Stimulated activated CD8-positive, alpha-beta memory T cell treated with anti-CD3 and anti-CD28 coated beads, Interleukin-4, amount 100 ng/mL, for 1 hour (primary cell): ENCODE measurements around the gene RNF212.

Source experiments
- DNase-seq, 2 donors: peaks; one replicate each; pipeline ENCODE4 v3.0.0-alpha.2; 2020; ENCODE audit warnings: low read depth in 2 of 2, low spot score in 1 of 2

Gene RNF212

DNA sequence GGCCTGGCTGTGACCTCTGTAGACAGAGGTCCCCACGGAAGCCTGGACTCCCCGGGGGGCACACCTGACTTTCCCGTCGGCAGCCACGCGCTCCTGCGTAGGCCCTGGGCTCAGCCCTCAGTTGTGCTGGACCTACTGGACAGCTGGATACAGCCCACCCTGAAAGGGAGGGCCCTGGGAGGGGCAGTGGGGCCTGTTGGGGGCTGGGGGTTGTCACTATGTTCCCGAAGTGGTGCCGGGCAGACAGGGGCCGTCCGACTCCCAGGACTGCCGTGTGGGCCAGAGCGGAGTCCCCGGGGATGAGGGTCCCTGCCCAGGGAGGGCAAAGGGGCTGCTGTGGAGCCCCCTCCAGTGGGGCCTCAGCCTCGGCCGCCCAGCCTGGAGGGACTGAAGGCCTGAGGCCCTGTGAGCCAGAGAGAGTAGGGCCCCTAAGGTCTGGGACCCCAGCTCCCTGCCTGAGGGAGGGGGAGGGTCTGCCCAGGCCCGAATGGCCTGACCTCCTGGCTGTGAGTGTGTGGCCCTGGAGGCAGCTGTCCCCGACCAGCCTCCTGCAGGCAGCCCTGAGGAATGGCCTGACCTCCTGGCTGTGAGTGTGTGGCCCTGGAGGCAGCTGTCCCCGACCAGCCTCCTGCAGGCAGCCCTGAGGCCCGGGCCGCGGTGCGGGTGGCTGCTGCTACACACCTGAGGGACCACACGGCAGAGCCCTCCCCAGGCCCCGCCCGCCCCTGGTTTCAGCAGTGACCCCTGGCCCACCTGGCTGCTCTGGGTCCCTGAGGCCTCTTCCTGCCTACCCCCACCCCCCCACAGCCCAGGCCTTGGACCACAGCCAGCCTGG lies 76.2 kb downstream of the RNF212 start:
- no peak for DNase-seq

- DNase-seq = no peak
Measured at GRCh38 chr4:1036095-1036494, 77.3 kb downstream of the RNF212 start.

- DNase-seq = no peak
Measured at GRCh38 chr4:1035510-1035909, 77.9 kb downstream of the RNF212 start.

- DNase-seq = no peak
Measured at GRCh38 chr4:1033840-1034551, 79.4 kb downstream of the RNF212 start.

DNA sequence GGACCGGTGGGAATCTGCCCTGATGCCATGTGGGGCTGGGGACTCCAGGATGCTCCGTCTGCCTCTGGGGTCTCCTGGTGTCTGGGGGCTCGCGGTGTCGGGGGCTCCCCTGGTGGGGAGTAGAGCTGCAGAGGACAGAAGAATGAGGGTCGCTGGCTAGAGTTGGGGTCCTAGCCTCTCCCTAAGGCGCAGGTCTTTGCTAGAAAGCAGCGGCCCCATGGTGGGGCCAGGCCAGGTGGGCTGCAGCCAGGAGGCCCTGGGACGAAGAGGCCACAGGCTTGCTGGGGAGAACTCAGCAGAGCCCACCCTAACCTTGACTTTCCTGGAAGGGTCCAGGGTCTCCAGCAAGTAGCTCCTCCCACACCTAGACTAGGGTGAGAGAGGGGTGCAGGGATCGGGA lies 80.5 kb downstream of the RNF212 start:
- DNase-seq = no peak

DNA sequence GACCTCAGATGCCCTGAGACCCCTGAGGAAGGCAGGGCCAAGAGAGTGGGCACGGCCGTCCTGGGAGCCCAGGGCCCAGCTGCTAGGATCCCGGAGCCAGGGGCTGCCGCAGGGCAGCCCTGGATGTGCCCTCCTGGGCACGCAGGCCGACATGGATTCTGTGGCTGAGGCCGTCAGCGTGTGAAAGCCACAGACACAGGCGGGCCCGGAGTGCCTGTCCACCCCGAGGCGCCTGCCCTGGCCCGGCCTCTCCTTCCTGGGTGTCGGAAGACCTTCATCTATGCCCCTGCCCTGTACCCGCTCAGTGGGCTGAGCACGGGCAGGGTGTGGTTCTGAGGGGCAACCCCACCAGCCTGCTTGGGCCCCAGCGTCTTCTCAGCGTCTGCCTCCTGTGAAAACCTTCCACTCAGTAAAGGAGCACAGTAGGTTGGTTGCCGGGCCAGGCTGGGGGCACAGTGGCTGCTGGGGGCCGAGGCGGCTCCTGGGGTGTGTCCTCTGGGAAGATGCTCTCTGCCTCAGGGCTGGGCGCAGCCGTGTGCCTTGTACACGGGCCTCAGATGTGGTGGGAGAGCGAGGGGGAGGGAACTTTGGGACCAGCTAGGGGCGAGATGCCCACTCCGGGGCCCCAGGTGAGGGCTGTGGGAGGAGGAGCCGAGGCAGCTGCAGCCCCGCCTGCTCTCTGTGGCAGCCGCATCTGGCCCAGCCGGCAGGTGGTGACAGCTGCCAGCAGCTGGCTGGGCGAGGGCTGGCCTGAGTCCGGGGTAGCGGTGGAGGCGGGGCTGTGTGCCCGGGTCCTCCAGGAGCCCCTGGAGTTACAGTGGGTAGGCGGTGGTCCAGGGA lies 81.2 kb downstream of the RNF212 start:
- DNase-seq = no peak

DNA sequence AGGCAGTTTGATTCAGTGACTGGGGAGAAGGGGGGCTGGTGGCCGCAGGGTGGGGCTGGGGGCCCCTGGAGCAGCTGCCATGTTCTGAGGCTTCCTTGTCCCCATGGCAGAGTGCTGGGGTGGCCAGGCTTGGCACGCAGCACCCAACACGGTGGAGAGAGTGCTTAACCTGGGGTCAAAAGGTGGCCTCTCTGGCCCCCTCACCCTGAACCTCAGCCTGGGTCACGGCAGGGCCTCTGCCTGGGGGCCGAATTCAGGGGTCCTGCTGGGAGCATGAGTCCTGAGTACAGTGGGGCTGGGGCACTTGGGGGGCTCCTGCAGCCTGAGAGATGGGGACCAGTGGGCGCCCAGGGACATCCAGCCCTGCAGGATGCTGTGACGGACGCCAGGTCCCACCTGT lies 82.0 kb downstream of the RNF212 start:
- DNase-seq = no peak

- DNase-seq = no peak
Measured at GRCh38 chr4:1030559-1030958, 82.8 kb downstream of the RNF212 start.

GRCh38 chr4:1030031-1030430 lies 83.3 kb downstream of the RNF212 start:
- DNase-seq = no peak

DNA sequence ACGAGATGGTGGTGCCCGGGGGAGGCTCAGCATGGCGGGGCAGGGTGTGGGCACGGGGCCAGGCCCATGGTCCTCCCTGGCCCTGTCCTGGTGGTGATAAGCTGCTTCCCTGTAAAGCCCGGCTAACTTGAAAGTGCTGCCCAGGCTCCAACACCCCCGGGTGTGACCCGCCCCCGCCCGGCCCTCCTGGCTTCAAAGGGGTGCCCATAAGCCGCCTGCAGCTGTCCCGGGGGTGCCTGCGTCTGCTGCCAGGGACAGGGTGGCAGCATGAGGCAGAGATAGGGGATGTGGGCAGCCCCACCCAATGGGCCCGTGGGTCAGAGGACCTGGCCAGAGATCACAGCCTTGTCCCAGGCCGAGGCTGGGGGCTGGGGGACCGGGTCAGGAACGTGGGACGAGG lies 83.8 kb downstream of the RNF212 start:
- no peak for DNase-seq

DNA sequence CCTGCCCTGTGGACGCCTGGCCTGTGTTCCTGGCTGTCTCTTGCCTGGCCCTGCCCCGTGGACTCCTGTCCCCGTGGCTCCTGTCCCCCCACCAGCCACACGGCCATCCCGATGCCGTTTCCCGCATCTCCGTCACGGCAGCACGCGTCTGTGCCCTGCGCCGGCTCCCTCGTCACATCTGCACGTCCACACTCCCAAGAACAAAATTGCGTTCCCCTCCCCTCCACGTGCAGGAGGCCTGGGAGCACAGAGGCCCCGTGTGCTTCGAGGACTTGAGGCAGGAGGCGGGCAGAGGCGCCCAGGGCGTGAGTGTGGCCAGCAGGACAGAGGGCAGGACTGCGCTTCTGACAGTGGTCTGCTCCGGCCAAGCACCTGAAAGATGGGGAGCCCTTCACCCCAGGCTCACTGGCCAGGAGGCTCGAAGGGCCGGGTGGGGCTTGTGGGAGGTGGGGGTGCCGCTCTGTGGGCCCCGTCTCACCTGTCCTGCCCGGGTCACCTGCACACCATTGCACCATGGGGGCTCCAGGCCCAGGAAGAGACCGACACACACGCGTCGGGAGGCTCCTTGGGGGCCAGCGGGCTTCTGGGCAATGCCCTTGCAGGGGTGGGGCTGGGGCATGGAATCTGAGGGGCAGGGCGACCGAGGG lies 84.7 kb downstream of the RNF212 start:
- no peak for DNase-seq

DNA sequence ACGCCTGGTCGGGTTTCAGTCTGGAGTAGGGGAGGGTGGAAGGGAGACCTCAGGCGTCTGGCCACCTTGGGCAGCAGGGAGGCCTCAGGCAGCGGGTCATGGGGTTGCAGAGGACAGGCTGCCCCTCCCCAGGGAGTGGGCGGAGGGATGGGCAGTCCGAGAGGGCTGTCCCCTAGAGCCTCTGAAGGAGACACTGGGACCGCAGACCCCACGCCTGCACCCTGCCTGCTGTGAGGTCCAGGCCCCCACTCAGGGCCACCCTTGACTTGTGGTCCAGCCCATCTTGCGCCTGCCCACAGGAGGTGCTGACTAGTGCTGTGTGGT lies 85.5 kb downstream of the RNF212 start:
- no peak for DNase-seq

GRCh38 chr4:1027219-1027914 lies 86.0 kb downstream of the RNF212 start:
- DNase-seq = no peak

DNA sequence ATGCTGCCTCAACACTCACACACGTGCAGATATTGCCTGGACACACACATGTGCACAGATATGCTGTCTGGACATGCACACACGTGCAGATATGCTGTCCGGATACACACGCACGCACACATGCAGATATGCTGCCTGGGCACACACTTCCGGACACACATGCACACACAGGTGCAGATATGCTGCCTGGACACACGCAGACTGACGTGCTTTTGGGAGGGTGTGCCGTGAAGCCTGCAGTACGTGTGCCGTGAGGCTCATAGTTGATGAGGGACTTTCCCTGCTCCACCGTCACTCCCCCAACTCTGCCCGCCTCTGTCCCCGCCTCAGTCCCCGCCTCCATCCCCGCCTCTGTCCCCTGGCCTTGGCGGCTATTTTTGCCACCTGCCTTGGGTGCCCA lies 87.2 kb downstream of the RNF212 start:
- no peak for DNase-seq

DNA sequence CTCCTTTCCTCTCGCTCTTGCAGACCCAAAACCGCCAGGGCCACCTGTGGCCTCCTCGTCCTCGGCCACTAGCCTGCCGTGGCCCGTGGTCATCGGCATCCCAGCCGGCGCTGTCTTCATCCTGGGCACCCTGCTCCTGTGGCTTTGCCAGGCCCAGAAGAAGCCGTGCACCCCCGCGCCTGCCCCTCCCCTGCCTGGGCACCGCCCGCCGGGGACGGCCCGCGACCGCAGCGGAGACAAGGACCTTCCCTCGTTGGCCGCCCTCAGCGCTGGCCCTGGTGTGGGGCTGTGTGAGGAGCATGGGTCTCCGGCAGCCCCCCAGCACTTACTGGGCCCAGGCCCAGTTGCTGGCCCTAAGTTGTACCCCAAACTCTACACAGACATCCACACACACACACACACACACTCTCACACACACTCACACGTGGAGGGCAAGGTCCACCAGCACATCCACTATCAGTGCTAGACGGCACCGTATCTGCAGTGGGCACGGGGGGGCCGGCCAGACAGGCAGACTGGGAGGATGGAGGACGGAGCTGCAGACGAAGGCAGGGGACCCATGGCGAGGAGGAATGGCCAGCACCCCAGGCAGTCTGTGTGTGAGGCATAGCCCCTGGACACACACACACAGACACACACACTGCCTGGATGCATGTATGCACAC lies 88.3 kb downstream of the RNF212 start:
- no peak for DNase-seq

DNA sequence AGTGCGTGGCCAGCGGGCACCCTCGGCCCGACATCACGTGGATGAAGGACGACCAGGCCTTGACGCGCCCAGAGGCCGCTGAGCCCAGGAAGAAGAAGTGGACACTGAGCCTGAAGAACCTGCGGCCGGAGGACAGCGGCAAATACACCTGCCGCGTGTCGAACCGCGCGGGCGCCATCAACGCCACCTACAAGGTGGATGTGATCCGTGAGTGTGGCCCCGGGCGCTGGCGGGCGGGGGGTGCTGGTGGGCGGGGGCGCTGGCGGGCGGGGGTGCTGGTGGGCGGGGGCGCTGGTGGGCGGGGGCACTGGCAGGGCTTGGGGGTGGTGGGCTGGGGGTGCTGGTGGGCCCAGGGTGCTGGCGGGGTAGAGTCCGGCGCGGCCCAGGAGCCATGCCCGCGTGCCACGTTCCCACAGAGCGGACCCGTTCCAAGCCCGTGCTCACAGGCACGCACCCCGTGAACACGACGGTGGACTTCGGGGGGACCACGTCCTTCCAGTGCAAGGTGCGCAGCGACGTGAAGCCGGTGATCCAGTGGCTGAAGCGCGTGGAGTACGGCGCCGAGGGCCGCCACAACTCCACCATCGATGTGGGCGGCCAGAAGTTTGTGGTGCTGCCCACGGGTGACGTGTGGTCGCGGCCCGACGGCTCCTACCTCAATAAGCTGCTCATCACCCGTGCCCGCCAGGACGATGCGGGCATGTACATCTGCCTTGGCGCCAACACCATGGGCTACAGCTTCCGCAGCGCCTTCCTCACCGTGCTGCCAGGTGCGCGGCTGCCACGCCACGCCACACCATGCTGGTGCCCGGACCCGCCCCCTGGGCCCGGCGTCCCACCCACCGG lies 89.2 kb downstream of the RNF212 start:
- DNase-seq = no peak

DNA sequence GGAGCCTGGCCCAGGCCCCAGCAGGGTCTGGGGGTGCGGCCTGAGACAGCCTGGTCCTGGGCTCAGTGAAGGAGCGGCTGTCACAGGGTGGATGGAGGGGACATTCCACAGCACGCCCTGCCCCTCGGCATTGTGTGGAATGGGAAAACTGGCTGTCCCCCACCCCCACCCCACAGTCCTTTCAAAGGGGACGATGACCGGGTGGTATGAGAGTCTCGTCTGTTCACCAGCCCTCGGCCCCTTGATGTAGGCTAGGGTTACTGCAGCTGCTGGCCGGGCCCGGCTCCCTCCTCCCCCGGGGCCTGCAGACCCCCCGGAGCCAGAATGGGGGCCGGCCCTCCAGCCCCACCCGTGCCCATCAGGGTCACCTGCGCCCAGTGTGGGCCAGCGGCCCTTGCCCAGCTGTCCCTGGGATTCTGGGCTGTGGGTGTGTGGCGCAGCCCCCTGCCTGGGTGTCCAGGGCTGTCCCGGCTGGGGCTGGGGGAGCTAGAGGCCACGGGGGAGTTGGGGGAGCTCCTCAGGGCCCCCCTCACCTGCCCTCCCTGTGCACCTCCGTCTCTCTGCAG lies 90.2 kb downstream of the RNF212 start:
- DNase-seq = no peak

DNA sequence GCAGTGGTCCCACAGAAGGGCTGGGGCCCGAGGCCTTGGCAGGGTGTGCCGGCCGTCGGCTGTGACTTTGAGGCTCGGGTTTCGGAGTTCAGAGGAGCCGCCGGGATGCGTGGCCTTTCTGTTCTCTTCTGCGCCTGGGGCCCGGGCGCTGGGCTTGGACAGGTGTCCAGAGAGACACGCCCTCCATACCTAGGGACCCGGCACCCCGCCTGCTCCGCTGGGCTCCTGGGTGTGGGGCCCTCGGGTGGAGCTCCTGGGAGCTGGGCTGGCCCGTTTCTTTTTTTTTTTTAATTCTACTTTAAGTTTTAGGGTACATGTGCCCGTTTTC lies 90.7 kb downstream of the RNF212 start:
- DNase-seq = no peak

DNA sequence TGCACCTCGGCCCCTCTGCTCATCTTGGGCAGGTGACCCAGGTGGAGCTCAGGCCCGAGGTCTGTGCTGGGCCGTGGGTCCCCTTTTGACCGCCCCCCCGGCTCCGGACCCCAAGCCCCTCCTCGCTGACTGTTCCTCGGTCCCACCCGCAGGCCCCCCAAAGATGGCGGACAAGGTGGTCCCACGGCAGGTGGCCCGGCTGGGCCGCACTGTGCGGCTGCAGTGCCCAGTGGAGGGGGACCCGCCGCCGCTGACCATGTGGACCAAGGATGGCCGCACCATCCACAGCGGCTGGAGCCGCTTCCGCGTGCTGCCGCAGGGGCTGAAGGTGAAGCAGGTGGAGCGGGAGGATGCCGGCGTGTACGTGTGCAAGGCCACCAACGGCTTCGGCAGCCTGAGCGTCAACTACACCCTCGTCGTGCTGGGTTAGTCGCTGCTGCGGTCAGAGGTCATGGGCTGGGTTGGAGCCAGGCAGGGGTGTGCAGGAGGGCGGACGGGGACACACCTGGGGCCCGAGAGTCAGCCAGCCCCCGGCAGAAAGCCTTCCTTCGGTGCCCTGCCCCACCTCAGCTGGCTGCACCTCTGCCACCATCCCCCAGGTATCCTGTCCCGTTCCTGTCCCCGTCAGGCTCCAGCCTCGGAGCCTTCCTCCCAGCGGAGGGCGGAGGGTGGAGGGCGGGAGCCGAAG lies 91.2 kb downstream of the RNF212 start:
- DNase-seq = no peak
